Erythroblast (primary cell): Measurements from ENCODE around the gene P2RY14.
A peak's percentile ranks its signal among the peaks of the same experiment; 100 is the strongest.

Experiments used
- DNase-seq, 2 experiments: peaks; one replicate each; lab custom pipeline; 2025; lab: John Stamatoyannopoulos, UW
- GATA1 ChIP-seq: IDR thresholded peaks from 2 replicates; pipeline ENCODE4 v1.6.1; 2011; ENCODE audit warnings: low read depth, mild to moderate bottlenecking, control low read depth, low read length, moderate library complexity
- POLR2A ChIP-seq: IDR thresholded peaks from 2 replicates; pipeline ENCODE4 v1.6.1; 2011; ENCODE audit warnings: mild to moderate bottlenecking, low read length

P2RY14 gene

GRCh38 chr3:151285940-151286339 lies 7.6 kb upstream of the P2RY14 start:
- no peak for DNase-seq
- TF ChIP-seq GATA1 (no peak), POLR2A (no peak)

- DNase-seq, result peak; percentile 12 to 13
- TF ChIP-seq POLR2A (no peak), GATA1 (no peak)
Measured at GRCh38 chr3:151283907-151284461, 5.6 kb upstream of the P2RY14 start.

- no peak for DNase-seq
- TF ChIP-seq POLR2A, result no peak
- TF ChIP-seq GATA1, result no peak
Measured at GRCh38 chr3:151283387-151283786, 5.0 kb upstream of the P2RY14 start.

GRCh38 chr3:151282921-151283320 lies 4.6 kb upstream of the P2RY14 start:
- peak; percentile 60 to 68 for DNase-seq
- TF ChIP-seq GATA1 (no peak), POLR2A (no peak)

- DNase-seq, result no peak
- TF ChIP-seq POLR2A (no peak), GATA1 (no peak)
Measured at GRCh38 chr3:151281671-151282324, 3.5 kb upstream of the P2RY14 start.

- TF ChIP-seq POLR2A (no peak), GATA1 (no peak)
- DNase-seq, result no peak
Measured at GRCh38 chr3:151276687-151277042, 1.7 kb downstream of the P2RY14 start.

GRCh38 chr3:151276038-151276686 lies 2.2 kb downstream of the P2RY14 start:
- DNase-seq, result no peak
- no peak for TF ChIP-seq POLR2A
- TF ChIP-seq GATA1, result no peak

- no peak for TF ChIP-seq GATA1
- TF ChIP-seq POLR2A, result no peak
- DNase-seq, result no peak
Measured at GRCh38 chr3:151275091-151275490, 3.3 kb downstream of the P2RY14 start.

GRCh38 chr3:151269631-151270030 lies 8.7 kb downstream of the P2RY14 start:
- no peak for DNase-seq
- TF ChIP-seq POLR2A (no peak), GATA1 (no peak)

- TF ChIP-seq POLR2A (no peak), GATA1 (no peak)
Measured at GRCh38 chr3:151268267-151269235, 9.8 kb downstream of the P2RY14 start.

GRCh38 chr3:151267066-151267465 lies 11.3 kb downstream of the P2RY14 start:
- TF ChIP-seq GATA1 (no peak), POLR2A (no peak)
- DNase-seq, result no peak

More at GRCh38 chr3:151268267-151269235, 9.8 kb downstream of the P2RY14 start:
- DNase-seq, result no peak

- TF ChIP-seq GATA1 (no peak), POLR2A (no peak)
- DNase-seq, result no peak
Measured at GRCh38 chr3:151265866-151266265, 12.5 kb downstream of the P2RY14 start.

- no peak for TF ChIP-seq POLR2A
- no peak for TF ChIP-seq GATA1
- no peak for DNase-seq
Measured at GRCh38 chr3:151265166-151265565, 13.2 kb downstream of the P2RY14 start.

- no peak for DNase-seq
- TF ChIP-seq POLR2A, result no peak
- no peak for TF ChIP-seq GATA1
Measured at GRCh38 chr3:151264605-151265004, 13.7 kb downstream of the P2RY14 start.
